Fibroblast of lung (primary cell): ENCODE results near the gene SRGAP1. TPM values are rescaled to one million over a fixed set of nuclear protein-coding genes. Genes with fewer than 3 reads are reported as not detected.
A peak's percentile ranks its signal among the peaks of the same experiment; 100 is the strongest.

Experiments used
- DNase-seq, 2 donors: peaks; one replicate each; pipeline versions ENCODE4 v3.0.0 to v3.0.0-alpha.2; 2010; ENCODE audit warnings: low read depth in 2 of 2
- H2AFZ ChIP-seq: 2 replicates; pipeline ENCODE4 v1.5.1; 2012; ENCODE audit warnings: low read length, control low read depth, inconsistent platforms
- H3K27ac ChIP-seq: 2 replicates; pipeline ENCODE4 v1.5.1; 2011; ENCODE audit warnings: low read length, control low read depth; ENCODE audit not compliant: insufficient read depth
- H3K27me3 ChIP-seq: 2 replicates; pipeline ENCODE4 v1.5.1; 2011; ENCODE audit warnings: mild to moderate bottlenecking, low read length; ENCODE audit not compliant: control insufficient read depth, insufficient read depth
- H3K36me3 ChIP-seq: 2 replicates; pipeline ENCODE4 v1.5.1; 2011; ENCODE audit warnings: low read length; ENCODE audit not compliant: control insufficient read depth, insufficient read depth
- H3K4me1 ChIP-seq: 2 replicates; pipeline ENCODE4 v1.5.1; 2011; ENCODE audit warnings: low read length; ENCODE audit not compliant: control insufficient read depth, insufficient read depth; ENCODE audit errors: extremely low read depth
- H3K4me2 ChIP-seq: 2 replicates; pipeline ENCODE4 v1.5.1; 2011; ENCODE audit warnings: low read length, control low read depth; ENCODE audit not compliant: insufficient read depth; ENCODE audit errors: extremely low read depth
- H3K4me3 ChIP-seq, 4 experiments: fragments of 200-600 bp in 1 of 4; sonication (generic) in 1 of 4; replicated peaks in 1 of 4; 2 replicates each; pipeline ENCODE4 v1.5.1; 2011 to 2016; ENCODE audit warnings: low read length in 4 of 4, low read depth in 3 of 4, mild to moderate bottlenecking in 3 of 4, control low read depth in 2 of 4, inconsistent platforms in 1 of 4, mixed read lengths in 1 of 4; ENCODE audit not compliant: insufficient read depth in 1 of 4; ENCODE audit errors: control extremely low read depth in 1 of 4
- H3K79me2 ChIP-seq: 2 replicates; pipeline ENCODE4 v1.5.1; 2012; ENCODE audit warnings: mild to moderate bottlenecking, low read length, inconsistent platforms; ENCODE audit not compliant: control insufficient read depth, insufficient read depth
- H3K9ac ChIP-seq: 2 replicates; pipeline ENCODE4 v1.5.1; 2011; ENCODE audit warnings: mild to moderate bottlenecking, low read length, control low read depth; ENCODE audit not compliant: insufficient read depth
- H3K9me3 ChIP-seq: 2 replicates; pipeline ENCODE4 v1.5.1; 2012; ENCODE audit warnings: low read depth, low read length; ENCODE audit not compliant: control insufficient read depth, insufficient read depth
- H4K20me1 ChIP-seq: 2 replicates; pipeline ENCODE4 v1.5.1; 2011; ENCODE audit warnings: low read length; ENCODE audit not compliant: control insufficient read depth, insufficient read depth; ENCODE audit errors: extremely low read depth
- EZH2 ChIP-seq: IDR thresholded peaks from 2 replicates; pipeline ENCODE4 v1.5.1; 2012; ENCODE audit warnings: low read length, control low read depth, mild to moderate bottlenecking; ENCODE audit errors: missing control alignments
- polyA plus RNA-seq, 2 donors: library from polyadenylated mRNA; depleted of rRNA in 1 of 2; stranded (reverse) in 1 of 2; unstranded in 1 of 2; fragments of >200 nt; gene quantifications; 2 replicates each; pipeline ENCODE4 v1.2.1, GENCODE V29; 2011 to 2012; ENCODE audit warnings: missing spikeins in 1 of 2
- total RNA-seq: library from RNA; depleted of rRNA; stranded (reverse); fragments of >200 nt; gene quantifications from 2 replicates; pipeline ENCODE4 v1.2.1, GENCODE V29; 2014
- TF ChIP-seq, protein P1 (sequence below), 2 donors: IDR thresholded peaks in 1 of 2; conservative IDR thresholded peaks in 1 of 2; 1 replicate in 1 of 2; 2 replicates in 1 of 2; pipeline ENCODE4 v1.5.1; 2011 to 2012; ENCODE audit warnings: low read length in 2 of 2, control low read depth in 1 of 2, inconsistent platforms in 1 of 2, low read depth in 1 of 2, mild to moderate bottlenecking in 1 of 2

Gene SRGAP1
- total and polyA plus RNA-seq, 2 donors (not counting 1 experiment from before 2014, with no cell fraction given), result 18.9 to 30.2 TPM

DNA sequence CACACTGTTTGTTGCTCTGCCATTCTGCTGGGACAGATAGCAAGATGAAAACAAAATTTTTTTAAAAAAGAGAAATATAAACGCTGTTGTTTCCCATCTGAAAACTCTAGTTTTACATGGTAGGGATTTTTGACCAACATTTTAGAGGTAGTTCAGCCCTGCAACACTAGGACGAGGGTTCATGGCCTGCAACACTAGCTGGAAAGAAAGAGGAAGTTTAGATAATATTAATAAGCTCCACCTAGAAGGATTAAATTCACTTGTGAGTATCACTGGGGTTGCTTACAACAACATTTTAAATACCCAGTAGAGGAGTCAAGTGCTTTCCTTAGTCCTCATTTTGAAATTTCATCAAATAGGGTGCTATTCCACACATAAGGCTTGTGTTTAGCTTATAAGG is 68.2 kb downstream of the SRGAP1 start:
- Histone ChIP-seq H3K4me2 (no peak overlapping the region), H3K79me2 (peaks cover 86% of the 10 kb centered on the region), H3K4me3 (no peak overlapping the region), H2AFZ (no peak overlapping the region), H4K20me1 (no peaks in the 10 kb centered on the region), H3K36me3 (no peaks in the 10 kb centered on the region), H3K4me1 (peaks cover 20% of the 10 kb centered on the region), H3K9ac (no peak overlapping the region), H3K9me3 (no peaks in the 10 kb centered on the region), H3K27ac (no peak overlapping the region), H3K27me3 (no peaks in the 10 kb centered on the region)
- TF ChIP-seq, protein P1, sequence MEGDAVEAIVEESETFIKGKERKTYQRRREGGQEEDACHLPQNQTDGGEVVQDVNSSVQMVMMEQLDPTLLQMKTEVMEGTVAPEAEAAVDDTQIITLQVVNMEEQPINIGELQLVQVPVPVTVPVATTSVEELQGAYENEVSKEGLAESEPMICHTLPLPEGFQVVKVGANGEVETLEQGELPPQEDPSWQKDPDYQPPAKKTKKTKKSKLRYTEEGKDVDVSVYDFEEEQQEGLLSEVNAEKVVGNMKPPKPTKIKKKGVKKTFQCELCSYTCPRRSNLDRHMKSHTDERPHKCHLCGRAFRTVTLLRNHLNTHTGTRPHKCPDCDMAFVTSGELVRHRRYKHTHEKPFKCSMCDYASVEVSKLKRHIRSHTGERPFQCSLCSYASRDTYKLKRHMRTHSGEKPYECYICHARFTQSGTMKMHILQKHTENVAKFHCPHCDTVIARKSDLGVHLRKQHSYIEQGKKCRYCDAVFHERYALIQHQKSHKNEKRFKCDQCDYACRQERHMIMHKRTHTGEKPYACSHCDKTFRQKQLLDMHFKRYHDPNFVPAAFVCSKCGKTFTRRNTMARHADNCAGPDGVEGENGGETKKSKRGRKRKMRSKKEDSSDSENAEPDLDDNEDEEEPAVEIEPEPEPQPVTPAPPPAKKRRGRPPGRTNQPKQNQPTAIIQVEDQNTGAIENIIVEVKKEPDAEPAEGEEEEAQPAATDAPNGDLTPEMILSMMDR (conservative IDR thresholded peaks at IDR 0.05 in 1 of 2, IDR thresholded peaks at IDR 0.05 in 1 of 2; ENCODE audit: low read depth in 1 of 2, low read length in 2 of 2), result no peak
- no peak for TF ChIP-seq EZH2
- DNase-seq, result no peak

DNA sequence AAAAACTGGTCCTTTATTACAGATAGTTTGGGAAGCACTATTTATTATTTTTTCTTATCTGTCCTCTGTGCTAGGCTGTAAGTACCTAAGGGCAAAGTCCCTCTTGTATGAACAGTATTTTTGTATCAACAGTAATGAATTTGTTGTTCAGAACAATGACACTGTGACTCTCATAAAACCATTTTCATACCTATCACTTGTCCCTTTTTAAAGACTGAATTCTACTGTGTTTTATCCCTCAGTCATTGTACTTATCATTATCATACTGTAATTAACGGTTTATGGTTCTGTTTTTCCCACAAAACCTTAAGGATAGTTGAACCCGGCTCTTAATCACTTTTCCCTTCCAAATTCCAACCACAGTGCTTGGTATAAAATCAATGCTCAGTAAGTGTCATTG is 69.4 kb downstream of the SRGAP1 start:
- Histone ChIP-seq H2AFZ (no peak overlapping the region), H3K4me2 (no peak overlapping the region), H4K20me1 (no peaks in the 10 kb centered on the region), H3K79me2 (peaks cover 75% of the 10 kb centered on the region), H3K27me3 (no peaks in the 10 kb centered on the region), H3K4me1 (peaks cover 25% of the 10 kb centered on the region), H3K36me3 (no peaks in the 10 kb centered on the region), H3K4me3 (no peak overlapping the region), H3K27ac (no peak overlapping the region), H3K9me3 (no peaks in the 10 kb centered on the region), H3K9ac (no peak overlapping the region)
- TF ChIP-seq, protein P1 (conservative IDR thresholded peaks at IDR 0.05 in 1 of 2, IDR thresholded peaks at IDR 0.05 in 1 of 2; ENCODE audit: low read depth in 1 of 2, low read length in 2 of 2), result no peak
- no peak for TF ChIP-seq EZH2
- no peak for DNase-seq

DNA sequence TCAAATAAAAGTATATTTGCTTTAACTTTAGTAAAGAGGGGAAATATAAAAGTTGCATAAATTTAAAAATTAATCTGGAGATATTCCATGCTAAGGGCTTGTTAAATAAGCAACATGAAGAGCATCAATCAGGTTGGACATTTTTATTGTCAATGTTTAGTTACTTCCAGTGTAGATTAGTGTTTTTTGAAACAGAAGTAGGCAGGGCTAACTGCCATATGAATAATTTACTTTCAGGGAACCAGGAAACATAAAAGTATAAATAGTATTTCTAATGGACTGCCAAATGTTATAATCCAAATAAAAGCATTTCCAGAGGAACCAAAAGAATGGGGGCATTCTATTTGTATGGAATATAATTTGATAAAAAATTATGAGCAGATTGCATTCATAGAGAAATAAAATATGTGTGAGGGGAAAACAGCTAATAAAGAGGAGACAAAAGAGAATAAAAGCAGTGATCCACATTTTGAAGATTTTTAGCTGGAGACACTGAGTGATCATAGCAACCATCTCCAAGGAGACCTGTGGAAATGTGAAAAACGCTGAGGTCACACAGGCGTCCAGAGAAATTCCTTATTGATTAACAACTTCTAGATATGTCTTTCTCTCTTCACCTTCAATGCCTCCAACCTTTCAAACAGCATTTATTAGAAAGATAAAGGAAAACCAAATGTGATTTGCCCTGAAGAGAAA is 70.8 kb downstream of the SRGAP1 start:
- H3K27ac ChIP-seq, result peak overlapping the region; percentile 84
- peak overlapping the region; percentile 33 for H3K4me2 ChIP-seq
- H3K27me3 ChIP-seq, result no peaks in the 10 kb centered on the region
- TF ChIP-seq, protein P1 (conservative IDR thresholded peaks at IDR 0.05 in 1 of 2, IDR thresholded peaks at IDR 0.05 in 1 of 2; ENCODE audit: low read depth in 1 of 2, low read length in 2 of 2), result no peak
- TF ChIP-seq EZH2, result no peak
- no peak overlapping the region for H2AFZ ChIP-seq
- peaks cover 70% of the 10 kb centered on the region for H3K79me2 ChIP-seq
- no peak overlapping the region for H3K4me3 ChIP-seq
- no peaks in the 10 kb centered on the region for H3K36me3 ChIP-seq
- peak; percentile 52 to 86 for DNase-seq
- H3K9me3 ChIP-seq, result no peaks in the 10 kb centered on the region
- no peaks in the 10 kb centered on the region for H4K20me1 ChIP-seq
- peaks cover 31% of the 10 kb centered on the region for H3K4me1 ChIP-seq
- H3K9ac ChIP-seq, result no peak overlapping the region
